H1 (cell line): ENCODE data around the gene CBARP. TPM values are rescaled to one million over a fixed set of nuclear protein-coding genes. Genes with fewer than 3 reads are reported as not detected.

Experiments used
- CTCF ChIA-PET: fragments of 300-600 bp; sonication (Branson Sonifier 250); formaldehyde crosslinking; loops from one replicate; lab custom pipeline; 2021; ENCODE audit not compliant: partially characterized antibody; lab: Charles Lee
- POLR2A ChIA-PET: fragments of 300-600 bp; sonication (Branson Sonifier 250); formaldehyde crosslinking; loops from one replicate; lab custom pipeline; 2021; ENCODE audit warnings: inconsistent platforms; ENCODE audit not compliant: partially characterized antibody; lab: Charles Lee
- DNase-seq, 2 experiments: peaks; one replicate each; pipeline versions ENCODE4 v3.0.0 to v3.0.0-alpha.2; 2010 to 2022; ENCODE audit warnings: low spot score in 2 of 2, low read depth in 1 of 2, mixed read lengths in 1 of 2
- FAIRE-seq: peaks from 2 replicates; lab custom pipeline; 2011; peaks lifted over from hg19 to GRCh38; lab: Jason Lieb, UNC
- H2AFZ ChIP-seq: 2 replicates; pipeline ENCODE4 v1.8.1; 2012; ENCODE audit warnings: low read length, inconsistent platforms
- H2AK5ac ChIP-seq: 2 replicates; pipeline ENCODE4 v1.6.1; 2013; ENCODE audit warnings: low read depth, low read length
- H2BK120ac ChIP-seq: replicated peaks from 2 replicates; pipeline ENCODE3; 2013; ENCODE audit warnings: low read depth, low read length, inconsistent platforms
- H2BK12ac ChIP-seq: 2 replicates; pipeline ENCODE4 v1.6.1; 2013; ENCODE audit warnings: low read depth, low read length
- H2BK15ac ChIP-seq: 2 replicates; pipeline ENCODE4 v1.6.1; 2013; ENCODE audit warnings: low read length
- H2BK20ac ChIP-seq: 2 replicates; pipeline ENCODE4 v1.6.1; 2013; ENCODE audit warnings: low read length
- H2BK5ac ChIP-seq: 2 replicates; pipeline ENCODE4 v1.6.1; 2013; ENCODE audit warnings: low read depth, low read length
- H3K14ac ChIP-seq: 2 replicates; pipeline ENCODE4 v1.6.1; 2013; ENCODE audit warnings: inconsistent platforms; ENCODE audit not compliant: insufficient read length
- H3K18ac ChIP-seq: 2 replicates; pipeline ENCODE4 v1.6.1; 2013; ENCODE audit warnings: low read length; ENCODE audit errors: extremely low read depth
- H3K23ac ChIP-seq: 2 replicates; pipeline ENCODE4 v1.6.1; 2013; ENCODE audit warnings: inconsistent platforms; ENCODE audit not compliant: insufficient read length
- H3K23me2 ChIP-seq: 2 replicates; pipeline ENCODE4 v1.6.1; 2013; ENCODE audit warnings: low read depth, low read length
- H3K27ac ChIP-seq: 2 replicates; pipeline ENCODE4 v1.6.1; 2011; ENCODE audit warnings: low read depth, low read length, inconsistent platforms
- H3K27me3 ChIP-seq, 4 experiments: replicated peaks in 1 of 4; 1 replicate in 1 of 4; 2 replicates in 3 of 4; pipeline versions ENCODE4 v1.6.1 to v1.8.1; 2011 to 2013; ENCODE audit warnings: low read length in 3 of 4, mild to moderate bottlenecking in 3 of 4, inconsistent platforms in 2 of 4, mixed read lengths in 2 of 4, moderate library complexity in 1 of 4; ENCODE audit not compliant: control insufficient read depth in 3 of 4, insufficient read depth in 3 of 4; ENCODE audit errors: extremely low read depth in 1 of 4
- H3K36me3 ChIP-seq, 4 experiments: 2 replicates each; pipeline versions ENCODE4 v1.6.1 to v1.8.1; 2011 to 2013; ENCODE audit warnings: mild to moderate bottlenecking in 4 of 4, low read length in 3 of 4, moderate library complexity in 2 of 4, control low read depth in 1 of 4, inconsistent platforms in 1 of 4; ENCODE audit not compliant: insufficient read depth in 4 of 4, control insufficient read depth in 2 of 4
- H3K4ac ChIP-seq: replicated peaks from 2 replicates; pipeline ENCODE3; 2013; ENCODE audit warnings: low read length, low read depth, mixed read lengths, inconsistent platforms; ENCODE audit not compliant: insufficient read length
- H3K4me1 ChIP-seq, 4 experiments: replicated peaks in 1 of 4; 1 replicate in 1 of 4; 2 replicates in 3 of 4; pipeline versions ENCODE4 v1.6.1 to v1.8.1; 2011 to 2013; ENCODE audit warnings: low read length in 3 of 4, inconsistent platforms in 2 of 4, mixed read lengths in 1 of 4; ENCODE audit not compliant: insufficient read depth in 4 of 4, control insufficient read depth in 3 of 4
- H3K4me2 ChIP-seq, 2 experiments: 2 replicates each; pipeline versions ENCODE4 v1.6.1 to v1.8.1; 2011 to 2013; ENCODE audit warnings: low read depth in 2 of 2, low read length in 2 of 2, control low read depth in 1 of 2, inconsistent platforms in 1 of 2, mild to moderate bottlenecking in 1 of 2; ENCODE audit not compliant: insufficient read depth in 1 of 2
- H3K4me3 ChIP-seq, 4 experiments: fragments of 200-600, 300-600 bp in 1 of 4; sonication (generic), shearing (Covaris generic), sonication (Bioruptor Twin) in 1 of 4; 2 replicates each; pipeline versions ENCODE4 v1.5.1 to v1.8.1; 2011 to 2016; ENCODE audit warnings: low read length in 4 of 4, low read depth in 3 of 4, control low read depth in 2 of 4, inconsistent platforms in 2 of 4, mild to moderate bottlenecking in 2 of 4, mixed read lengths in 1 of 4, moderate library complexity in 1 of 4; ENCODE audit not compliant: insufficient read depth in 2 of 4; ENCODE audit errors: extremely low read depth in 1 of 4
- H3K56ac ChIP-seq: replicated peaks from 2 replicates; pipeline ENCODE3; 2013; ENCODE audit warnings: low read depth, mild to moderate bottlenecking, mixed read lengths, low read length, inconsistent platforms; ENCODE audit not compliant: insufficient read length
- H3K79me1 ChIP-seq: 2 replicates; pipeline ENCODE4 v1.6.1; 2013; ENCODE audit warnings: low read depth, low read length, control low read depth
- H3K79me2 ChIP-seq, 2 experiments: 2 replicates each; pipeline versions ENCODE4 v1.6.1 to v1.8.1; 2012 to 2013; ENCODE audit warnings: low read length in 2 of 2, mild to moderate bottlenecking in 2 of 2, inconsistent platforms in 1 of 2; ENCODE audit not compliant: insufficient read depth in 2 of 2, control insufficient read depth in 1 of 2
- H3K9ac ChIP-seq, 4 experiments: replicated peaks in 1 of 4; 1 replicate in 1 of 4; 2 replicates in 3 of 4; pipeline versions ENCODE4 v1.6.1 to v1.8.1; 2011 to 2013; ENCODE audit warnings: low read depth in 3 of 4, low read length in 3 of 4, control low read depth in 2 of 4, mild to moderate bottlenecking in 2 of 4, moderate library complexity in 2 of 4, inconsistent platforms in 1 of 4; ENCODE audit errors: extremely low read depth in 1 of 4
- H3K9me3 ChIP-seq, 2 experiments: 2 replicates each; pipeline versions ENCODE4 v1.6.1 to v1.8.1; 2012 to 2013; ENCODE audit warnings: mild to moderate bottlenecking in 2 of 2, moderate library complexity in 2 of 2, control low read depth in 1 of 2, inconsistent platforms in 1 of 2, low read depth in 1 of 2, low read length in 1 of 2, mixed read lengths in 1 of 2; ENCODE audit not compliant: insufficient read depth in 2 of 2
- H4K20me1 ChIP-seq, 2 experiments: replicated peaks in 1 of 2; 2 replicates each; pipeline versions ENCODE3 to v1.8.1; 2011 to 2013; ENCODE audit warnings: inconsistent platforms in 2 of 2, low read length in 2 of 2, mild to moderate bottlenecking in 1 of 2; ENCODE audit not compliant: insufficient read depth in 2 of 2, control insufficient read depth in 1 of 2
- H4K5ac ChIP-seq: 2 replicates; pipeline ENCODE4 v1.6.1; 2013; ENCODE audit warnings: low read length, low read depth, mixed read lengths, inconsistent platforms; ENCODE audit not compliant: insufficient read length
- H4K8ac ChIP-seq: 2 replicates; pipeline ENCODE4 v1.8.0; 2013; ENCODE audit warnings: mild to moderate bottlenecking, moderate library complexity, low read length, inconsistent platforms; ENCODE audit not compliant: insufficient read depth; ENCODE audit errors: extremely low read depth
- H4K91ac ChIP-seq: replicated peaks from 2 replicates; pipeline ENCODE3; 2013; ENCODE audit warnings: low read length, mixed read lengths, inconsistent platforms; ENCODE audit not compliant: insufficient read length
- GTF2F1 ChIP-seq: IDR thresholded peaks from 2 replicates; pipeline ENCODE4 v1.6.1; 2012; ENCODE audit warnings: low read depth, low read length, improper control_type of control experiment, borderline replicate concordance
- MAFK ChIP-seq: IDR thresholded peaks from 2 replicates; pipeline ENCODE4 v1.6.1; 2012; ENCODE audit warnings: low read depth, mild to moderate bottlenecking, improper control_type of control experiment, low read length
- NRF1 ChIP-seq: IDR thresholded peaks from 2 replicates; pipeline ENCODE4 v1.6.1; 2011; ENCODE audit warnings: mild to moderate bottlenecking, low read depth, low read length, improper control_type of control experiment
- RAD21 ChIP-seq, 2 experiments: IDR thresholded peaks in 1 of 2; conservative IDR thresholded peaks in 1 of 2; 2 replicates each; pipeline ENCODE4 v1.6.1; 2011; ENCODE audit warnings: low read depth in 2 of 2, low read length in 2 of 2, improper control_type of control experiment in 1 of 2, inconsistent platforms in 1 of 2, mild to moderate bottlenecking in 1 of 2, moderate library complexity in 1 of 2
- RBBP5 ChIP-seq: IDR thresholded peaks from 2 replicates; pipeline ENCODE4 v1.7.1; 2012; ENCODE audit warnings: low read depth, mild to moderate bottlenecking, inconsistent platforms, low read length, moderate library complexity, borderline replicate concordance
- WGBS, 2 experiments: shearing (Covaris generic) in 1 of 2; methylation state at CpG; one replicate each; pipeline versions ENCODE4 v1.1.6 to v1.1.7; 2013 to 2015; ENCODE audit warnings: low lambda C conversion rate in 2 of 2, mixed read lengths in 2 of 2, inconsistent platforms in 1 of 2, low coverage in 1 of 2, missing lambda C conversion rate in 1 of 2; ENCODE audit not compliant: insufficient replicate concordance in 2 of 2, insufficient coverage in 1 of 2, insufficient read length in 1 of 2; ENCODE audit errors: extremely low coverage in 1 of 2, missing lambda C conversion rate in 1 of 2; 5-methylcytosine and 5-hydroxymethylcytosine counted together
- polyA plus RNA-seq, 7 experiments: library from polyadenylated mRNA; depleted of rRNA in 3 of 7; stranded (reverse) in 5 of 7; unstranded in 2 of 7; fragments of >200 nt in 5 of 7; fragments of 200-250 nt in 2 of 7; gene quantifications; 1 replicate in 5 of 7; 2 replicates in 1 of 7; 4 replicates in 1 of 7; pipeline versions ENCODE4 v1.2.1 to v1.2.3, GENCODE V29; 2011 to 2013; ENCODE audit warnings: missing spikeins in 2 of 7, mixed read lengths in 2 of 7
- total RNA-seq: library from RNA; stranded (reverse); fragmentation: NEBNext Ultra II Directional; extraction: Animal tissue kit (Norgen Biotek cat#: 25700); gene quantifications from 2 replicates; pipeline ENCODE4 v1.2.1, GENCODE V29; 2021
- TF ChIP-seq, protein P1 (sequence below): IDR thresholded peaks from 2 replicates; pipeline ENCODE4 v1.6.1; 2012; ENCODE audit warnings: inconsistent platforms

Gene CBARP
- total and polyA plus RNA-seq, 2 of the 8 experiments (the other 6 are each of a cell fraction or from before 2014, with no cell fraction given), result 4.9 to 14.7 TPM

DNA sequence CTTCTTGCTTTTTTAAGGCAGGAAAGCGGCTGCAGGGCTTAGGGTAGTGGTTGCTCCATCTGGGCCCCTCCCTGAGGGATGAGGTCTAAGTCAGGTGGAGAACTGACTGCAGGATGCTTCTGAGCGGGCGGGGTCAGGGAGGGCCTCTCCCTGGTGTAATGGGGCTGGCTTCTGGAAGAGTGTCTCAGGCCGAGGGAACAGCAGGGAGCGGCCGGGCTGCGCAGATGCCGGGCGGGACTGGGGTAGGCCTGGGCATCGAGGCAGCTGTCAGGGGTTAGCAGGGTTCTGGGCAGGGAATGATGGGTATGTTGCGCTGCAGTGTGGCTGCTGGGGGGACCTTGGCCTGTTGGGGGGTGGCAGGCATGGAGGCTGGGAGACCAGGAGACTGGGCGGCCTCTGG lies 40.3 kb upstream of the CBARP start:
- ChIA-PET CTCF (interaction anchor here (1.0 to 4.0 kb wide), 7 partner anchors 12 to 105 kb away, joined by 3 to 14 read pairs (median 4); no protein-coding TSS in a partner anchor), POLR2A (interaction anchor here (0.7 to 11.4 kb wide), 5 partner anchors 17 to 102 kb away, joined by 3 to 331 read pairs (median 5); partner anchors contain the start of gene CIRBP)
- no peaks in the 10 kb centered on the region for H3K9me3 ChIP-seq
- H2BK12ac ChIP-seq, result no peak overlapping the region
- no peak overlapping the region for H3K56ac ChIP-seq
- H3K4me2 ChIP-seq, result no peak overlapping the region
- H4K20me1 ChIP-seq, result peaks cover 2 to 17% of the 10 kb centered on the region in 2 experiments
- H3K4ac ChIP-seq, result no peak overlapping the region
- no peak for DNase-seq
- H3K27me3 ChIP-seq, result no peaks in the 10 kb centered on the region
- no peak overlapping the region for H2BK5ac ChIP-seq
- FAIRE-seq, result no peak
- no peak overlapping the region for H3K4me3 ChIP-seq
- no peak overlapping the region for H4K5ac ChIP-seq
- H4K8ac ChIP-seq, result no peak overlapping the region
- peaks cover 0 to 10% of the 10 kb centered on the region in 2 experiments; a peak in 1 of 4 replicates for H3K79me2 ChIP-seq
- no peak overlapping the region for H2AK5ac ChIP-seq
- no peak overlapping the region for H3K27ac ChIP-seq
- no peak for TF ChIP-seq NRF1
- no peak for TF ChIP-seq RBBP5
- TF ChIP-seq RAD21 (IDR thresholded peaks at IDR 0.05 in 1 of 2, conservative IDR thresholded peaks at IDR 0.05 in 1 of 2; ENCODE audit: low read depth in 2 of 2, low read length in 2 of 2), result no peak
- TF ChIP-seq GTF2F1, result no peak
- TF ChIP-seq, protein P1, sequence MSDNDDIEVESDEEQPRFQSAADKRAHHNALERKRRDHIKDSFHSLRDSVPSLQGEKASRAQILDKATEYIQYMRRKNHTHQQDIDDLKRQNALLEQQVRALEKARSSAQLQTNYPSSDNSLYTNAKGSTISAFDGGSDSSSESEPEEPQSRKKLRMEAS, result no peak
- no peak for TF ChIP-seq MAFK
- WGBS, 2 experiments, result 88% methylated on average over 12 of the region's 12 CpGs; no CpG with 5 or more reads in 1 of the 2 experiments
- no peak overlapping the region for H3K9ac ChIP-seq
- H3K4me1 ChIP-seq, result peaks cover 0 to 20% (median 14%) of the 10 kb centered on the region in 4 experiments; a peak in 5 of 7 replicates
- no peak overlapping the region for H2BK120ac ChIP-seq
- H3K23ac ChIP-seq, result no peak overlapping the region
- no peak overlapping the region for H3K18ac ChIP-seq
- peaks cover 9% of the 10 kb centered on the region for H3K79me1 ChIP-seq
- H2AFZ ChIP-seq, result no peak overlapping the region
- H3K14ac ChIP-seq, result no peak overlapping the region
- no peak overlapping the region for H2BK20ac ChIP-seq
- peaks cover 10% of the 10 kb centered on the region; the same call in 1 of the 2 replicates for H3K23me2 ChIP-seq
- H2BK15ac ChIP-seq, result no peak overlapping the region
- peaks cover 9 to 24% (median 16%) of the 10 kb centered on the region in 4 experiments for H3K36me3 ChIP-seq
- H4K91ac ChIP-seq, result no peak overlapping the region
